ENCODE measurements around the gene NFATC1. TPM values are rescaled to one million over a fixed set of nuclear protein-coding genes. Genes with fewer than 3 reads are reported as not detected.

NFATC1 gene
- total RNA-seq, 4 donors from 2014 or later: 13.9 to 24.3 (median 16.7) TPM

DNA sequence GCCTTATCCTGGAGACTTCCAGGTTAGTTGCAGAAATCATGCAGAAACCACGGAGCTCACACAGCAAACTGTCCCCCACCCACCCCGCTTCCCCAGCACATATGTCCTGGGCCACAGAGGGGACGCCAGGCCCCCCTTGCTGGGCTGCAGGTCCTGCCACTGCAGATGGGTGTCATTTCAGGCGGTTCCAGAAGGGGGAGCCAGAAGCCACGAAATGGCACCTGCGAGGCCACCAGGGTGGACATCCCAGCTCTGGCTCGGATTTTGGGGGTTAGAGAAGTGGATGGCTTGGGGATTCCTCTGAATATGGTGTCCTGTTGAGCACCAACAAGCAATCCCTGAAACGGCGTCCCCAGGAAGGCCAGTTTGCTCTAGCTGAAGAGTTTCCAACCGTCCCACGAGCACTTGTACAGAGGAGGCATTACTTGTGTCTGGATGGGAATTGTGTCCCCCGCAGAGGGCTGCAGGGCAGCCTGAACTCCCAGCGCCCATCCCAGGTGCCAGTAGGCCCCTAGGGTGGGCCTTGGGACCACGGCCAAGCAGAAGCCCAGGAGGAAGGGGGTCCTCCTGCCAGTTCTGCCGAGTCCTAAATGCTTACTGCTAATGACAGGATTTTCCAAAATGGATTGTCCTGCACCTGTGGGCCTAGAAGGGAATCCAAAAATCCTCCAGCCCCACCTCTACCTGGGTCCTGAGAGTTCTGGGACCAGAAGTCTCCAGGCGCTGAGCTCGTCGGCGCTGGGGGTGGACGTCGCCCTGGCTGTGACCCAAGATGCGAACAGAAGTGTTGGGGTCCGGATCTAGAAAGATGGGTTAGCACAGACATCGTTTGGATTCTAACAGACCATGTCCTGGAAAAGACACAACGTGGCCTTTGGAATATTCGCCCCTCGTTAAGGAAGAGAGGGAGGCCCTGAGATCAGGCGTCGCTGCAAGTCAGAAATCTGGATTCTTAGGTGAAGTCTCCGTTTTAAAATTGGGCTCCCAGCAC, 14.6 kb upstream of the NFATC1 start:
- H3K27ac ChIP-seq: no peak overlapping the region
- peak in 1 of 2 donors; percentile 81 for DNase-seq (ENCODE audit: low spot score in 2 of 2)
- H3K36me3 ChIP-seq: peaks cover 17% of the 10 kb centered on the region

DNA sequence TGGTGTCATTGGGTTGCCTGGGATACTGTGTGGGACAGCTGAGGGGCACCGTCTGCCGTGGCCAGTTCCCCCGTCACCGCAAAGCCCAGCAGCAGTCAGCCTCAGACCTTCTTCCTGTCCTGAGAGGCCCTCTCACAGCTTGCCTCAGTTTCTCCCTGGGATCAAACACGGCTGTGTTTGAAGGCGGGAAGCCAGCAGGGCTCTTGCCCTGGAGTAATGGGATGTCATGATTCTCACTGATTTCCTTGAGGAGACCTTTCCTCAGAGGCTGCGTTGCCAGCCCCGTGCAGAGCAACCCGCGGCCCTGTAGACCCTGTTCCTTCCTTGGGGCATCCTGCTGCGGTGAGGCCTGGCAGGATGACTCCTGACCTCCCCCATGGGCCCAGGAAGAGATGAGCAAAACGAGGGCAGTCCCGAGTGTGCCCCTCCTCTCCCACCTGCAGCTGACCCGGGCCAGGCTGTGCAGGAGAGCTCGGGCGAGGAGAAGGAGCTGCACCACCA, 13.9 kb upstream of the NFATC1 start:
- H3K27me3 ChIP-seq: peaks cover 19% of the 10 kb centered on the region
- H3K27ac ChIP-seq: no peak overlapping the region
- no peak for TF ChIP-seq POLR2AphosphoS5 (IDR thresholded peaks at IDR 0.05)
- TF ChIP-seq POLR2A (IDR thresholded peaks at IDR 0.05): no peak
- no peak for TF ChIP-seq EP300 (IDR thresholded peaks at IDR 0.05)
- TF ChIP-seq, protein P1, sequence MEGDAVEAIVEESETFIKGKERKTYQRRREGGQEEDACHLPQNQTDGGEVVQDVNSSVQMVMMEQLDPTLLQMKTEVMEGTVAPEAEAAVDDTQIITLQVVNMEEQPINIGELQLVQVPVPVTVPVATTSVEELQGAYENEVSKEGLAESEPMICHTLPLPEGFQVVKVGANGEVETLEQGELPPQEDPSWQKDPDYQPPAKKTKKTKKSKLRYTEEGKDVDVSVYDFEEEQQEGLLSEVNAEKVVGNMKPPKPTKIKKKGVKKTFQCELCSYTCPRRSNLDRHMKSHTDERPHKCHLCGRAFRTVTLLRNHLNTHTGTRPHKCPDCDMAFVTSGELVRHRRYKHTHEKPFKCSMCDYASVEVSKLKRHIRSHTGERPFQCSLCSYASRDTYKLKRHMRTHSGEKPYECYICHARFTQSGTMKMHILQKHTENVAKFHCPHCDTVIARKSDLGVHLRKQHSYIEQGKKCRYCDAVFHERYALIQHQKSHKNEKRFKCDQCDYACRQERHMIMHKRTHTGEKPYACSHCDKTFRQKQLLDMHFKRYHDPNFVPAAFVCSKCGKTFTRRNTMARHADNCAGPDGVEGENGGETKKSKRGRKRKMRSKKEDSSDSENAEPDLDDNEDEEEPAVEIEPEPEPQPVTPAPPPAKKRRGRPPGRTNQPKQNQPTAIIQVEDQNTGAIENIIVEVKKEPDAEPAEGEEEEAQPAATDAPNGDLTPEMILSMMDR (IDR thresholded peaks at IDR 0.05): no peak
- DNase-seq (ENCODE audit: low spot score in 2 of 2): peak in 1 of 2 donors; percentile 53
- WGBS: 61% methylated on average over 6 of the region's 16 CpGs
- H3K4me3 ChIP-seq: no peak overlapping the region
- H3K9me3 ChIP-seq: no peaks in the 10 kb centered on the region
- H3K4me1 ChIP-seq: peaks cover 15% of the 10 kb centered on the region
- H3K36me3 ChIP-seq: peaks cover 16% of the 10 kb centered on the region

More for the DNA sequence above, 14.6 kb upstream of the NFATC1 start:
- no peak for TF ChIP-seq POLR2AphosphoS5 (IDR thresholded peaks at IDR 0.05)
- TF ChIP-seq POLR2A (IDR thresholded peaks at IDR 0.05): no peak
- no peak for TF ChIP-seq EP300 (IDR thresholded peaks at IDR 0.05)
- TF ChIP-seq, protein P1 (IDR thresholded peaks at IDR 0.05): peak; percentile 83 to 90
- H3K4me3 ChIP-seq: no peak overlapping the region
- H3K9me3 ChIP-seq: no peaks in the 10 kb centered on the region
- peaks cover 15% of the 10 kb centered on the region for H3K4me1 ChIP-seq
- H3K27me3 ChIP-seq: peaks cover 12% of the 10 kb centered on the region
- 86% methylated on average over 15 of the region's 30 CpGs for WGBS

DNA sequence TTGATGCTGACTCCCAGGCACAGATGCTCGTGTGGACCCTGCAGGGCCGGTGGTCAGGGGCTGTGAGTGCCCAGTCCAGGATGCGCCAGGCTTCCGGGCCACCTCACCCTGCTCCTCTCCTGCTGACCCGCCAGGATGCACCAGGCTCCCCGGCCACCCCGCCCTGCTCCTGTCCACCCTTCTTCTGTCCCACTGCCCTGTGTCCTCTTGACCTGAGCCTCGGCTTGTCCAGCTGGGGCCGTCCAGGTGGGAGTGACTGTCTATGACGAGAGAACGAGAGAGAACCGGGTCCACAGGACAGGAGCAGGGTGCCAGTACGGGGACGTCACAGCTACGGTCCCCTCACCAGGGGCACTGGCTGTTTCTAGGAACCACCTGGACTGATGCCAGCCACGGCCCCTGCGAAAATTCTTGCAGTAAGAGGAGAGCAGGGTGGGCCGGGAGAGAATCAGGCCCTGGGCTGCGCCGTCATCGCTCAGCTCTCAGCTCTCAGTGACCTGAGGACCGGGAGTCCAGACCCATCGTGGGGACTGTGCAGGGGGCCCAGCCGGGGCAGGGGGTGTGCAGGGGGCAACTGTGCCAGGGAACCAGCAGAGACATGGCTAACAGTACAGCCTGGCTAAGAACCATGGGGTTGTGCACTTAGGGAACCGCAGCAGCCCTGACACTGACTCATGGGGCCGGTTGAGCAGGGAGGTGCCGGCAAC, 12.9 kb upstream of the NFATC1 start:
- Histone ChIP-seq H3K9me3 (no peaks in the 10 kb centered on the region), H3K4me3 (no peak overlapping the region), H3K4me1 (peaks cover 15% of the 10 kb centered on the region), H3K27ac (no peak overlapping the region), H3K36me3 (peaks cover 7% of the 10 kb centered on the region), H3K27me3 (peaks cover 29% of the 10 kb centered on the region)
- DNase-seq (ENCODE audit: low spot score in 2 of 2): peak in 1 of 2 donors; percentile 67
- WGBS: 81% methylated on average over 16 of the region's 27 CpGs
- TF ChIP-seq EP300 (IDR thresholded peaks at IDR 0.05) (no peak), POLR2AphosphoS5 (IDR thresholded peaks at IDR 0.05) (no peak), POLR2A (IDR thresholded peaks at IDR 0.05) (no peak)
- TF ChIP-seq, protein P1 (IDR thresholded peaks at IDR 0.05): no peak

DNA sequence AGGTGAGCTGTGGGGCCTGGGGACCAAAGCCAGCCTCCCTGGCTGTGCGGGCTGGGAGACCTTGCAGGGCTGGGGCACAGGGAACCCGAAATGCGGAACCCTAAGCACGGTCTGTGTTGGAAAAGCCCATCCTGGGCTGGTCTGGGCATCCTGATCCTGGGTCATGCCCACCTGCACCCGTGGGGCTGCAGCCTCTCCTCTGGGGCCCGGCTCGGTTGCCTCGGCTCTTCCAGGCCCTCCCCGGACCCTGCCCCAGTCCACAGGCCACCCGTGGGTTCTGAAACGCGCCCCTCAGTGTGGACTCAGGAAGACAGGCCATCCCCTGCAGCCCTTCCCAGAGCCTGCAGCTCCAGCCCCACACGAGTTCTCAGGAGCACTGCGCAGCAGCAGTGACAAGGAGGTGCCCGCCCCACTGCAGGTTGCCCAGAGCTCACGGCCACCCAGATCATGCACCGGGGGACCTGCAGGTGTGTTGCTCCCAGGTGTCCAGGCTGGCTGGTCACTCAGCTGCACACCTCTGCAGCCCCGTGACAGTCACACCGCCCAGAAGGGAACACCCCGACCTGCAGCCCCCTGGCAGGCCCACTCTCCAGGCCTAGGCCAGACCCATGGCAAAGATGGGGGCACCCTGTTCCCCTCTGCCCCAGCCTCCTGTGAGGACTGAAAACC, 12.2 kb upstream of the NFATC1 start:
- Histone ChIP-seq H3K27me3 (peaks cover 33% of the 10 kb centered on the region), H3K4me3 (no peak overlapping the region), H3K36me3 (peaks cover under 1% of the 10 kb centered on the region), H3K27ac (no peak overlapping the region), H3K9me3 (no peaks in the 10 kb centered on the region), H3K4me1 (peaks cover 15% of the 10 kb centered on the region)
- no peak for TF ChIP-seq POLR2A (IDR thresholded peaks at IDR 0.05)
- no peak for TF ChIP-seq EP300 (IDR thresholded peaks at IDR 0.05)
- TF ChIP-seq, protein P1 (IDR thresholded peaks at IDR 0.05): no peak
- no peak for TF ChIP-seq POLR2AphosphoS5 (IDR thresholded peaks at IDR 0.05)
- DNase-seq (ENCODE audit: low spot score in 2 of 2): peak in 1 of 2 donors; percentile 59
- 80% methylated on average over 9 of the region's 20 CpGs for WGBS

Measured in suprapubic skin (tissue), 4 donors.